Measurements from ENCODE around the gene CYP4F11. TPM values are rescaled to one million over a fixed set of nuclear protein-coding genes. Genes with fewer than 3 reads are reported as not detected.
"Not testable (repeated sequence)": the region's sequence is repeated elsewhere in the genome, so short reads cannot be mapped to it uniquely, and the experiment has no call there.

CYP4F11 gene
- total RNA-seq, 1 donor from 2014 or later = 87.2 TPM

GRCh38 chr19:15883329-15883728, 51.0 kb downstream of the CYP4F11 start:
- not testable (repeated sequence) for DNase-seq (ENCODE audit: low spot score)

GRCh38 chr19:15874821-15875474, 59.4 kb downstream of the CYP4F11 start:
- DNase-seq (ENCODE audit: low spot score) = no peak

- DNase-seq (ENCODE audit: low spot score) = not testable (repeated sequence)
These were observed 60.6 kb downstream of the CYP4F11 start for GRCh38 chr19:15873771-15874170.

GRCh38 chr19:15871570-15871969, 62.8 kb downstream of the CYP4F11 start:
- no peak for DNase-seq (ENCODE audit: low spot score)

- no peak for DNase-seq (ENCODE audit: low spot score)
These were observed 64.5 kb downstream of the CYP4F11 start for GRCh38 chr19:15869873-15870272.

GRCh38 chr19:15869109-15869555, 65.2 kb downstream of the CYP4F11 start:
- peak; percentile 70 for DNase-seq (ENCODE audit: low spot score)

GRCh38 chr19:15866636-15867035, 67.7 kb downstream of the CYP4F11 start:
- no peak for DNase-seq (ENCODE audit: low spot score)

- DNase-seq (ENCODE audit: low spot score) = no peak
These were observed 69.5 kb downstream of the CYP4F11 start for GRCh38 chr19:15864824-15865223.

- DNase-seq (ENCODE audit: low spot score) = no peak
These were observed 71.1 kb downstream of the CYP4F11 start for GRCh38 chr19:15863272-15863671.

- DNase-seq (ENCODE audit: low spot score) = no peak
These were observed 71.9 kb downstream of the CYP4F11 start for GRCh38 chr19:15862444-15862843.

Other genes starting within 250 kb of the CYP4F11 start
- not detected for gene OR10H2, start 206.5 kb downstream of the CYP4F11 start, total RNA-seq
- gene OR10H3, start 196.5 kb downstream of the CYP4F11 start, total RNA-seq = not detected
- gene OR10H5, start 146.9 kb downstream of the CYP4F11 start, total RNA-seq = not detected
- gene OR10H1, start 118.9 kb downstream of the CYP4F11 start, total RNA-seq = not detected
- gene CYP4F2, start 36.5 kb downstream of the CYP4F11 start, total RNA-seq = 66.6 TPM
- gene OR10H4, start 14.5 kb upstream of the CYP4F11 start, total RNA-seq = not detected
- 349 TPM for gene TPM4, start 142.0 kb upstream of the CYP4F11 start, total RNA-seq
- gene RAB8A, start 177.4 kb upstream of the CYP4F11 start, total RNA-seq = 78.4 TPM
- gene HSH2D, start 209.2 kb upstream of the CYP4F11 start, total RNA-seq = 14.0 TPM
- not detected for gene CIB3, start 239.0 kb upstream of the CYP4F11 start, total RNA-seq